ENCODE data around the gene ARID1B. TPM values are rescaled to one million over a fixed set of nuclear protein-coding genes. Genes with fewer than 3 reads are reported as not detected.

ARID1B gene
- total and polyA plus RNA-seq, 9 of the 15 experiments (the other 6 are each of a cell fraction or from before 2014, with no cell fraction given), result 12.5 to 50.5 (median 25.8) TPM

- peak; percentile 90 for TF ChIP-seq ELF1 (tag; IDR thresholded peaks at IDR 0.05)
- no peak for TF ChIP-seq ZNF354B (CRISPR knock-in tag; IDR thresholded peaks at IDR 0.05)
- peak; percentile 43; the same call in 1 of the 2 replicates for TF ChIP-seq ZNF407 (IDR thresholded peaks at IDR 0.05; ENCODE audit: low read depth)
- TF ChIP-seq MXI1 (IDR thresholded peaks at IDR 0.05; ENCODE audit: low read depth, low read length), result no peak
- TF ChIP-seq POLR2B (IDR thresholded peaks at IDR 0.05; ENCODE audit: low read depth, partially characterized antibody), result peak; percentile 61
- peak; percentile 25 to 75; a peak in 3 of 4 replicates for TF ChIP-seq MAZ (CRISPR knock-in tag; conservative IDR thresholded peaks at IDR 0.05 in 1 of 2, IDR thresholded peaks at IDR 0.05 in 1 of 2)
- TF ChIP-seq GTF3C2 (IDR thresholded peaks at IDR 0.05; ENCODE audit: borderline replicate concordance, extremely low read depth, insufficient read length), result no peak
- TF ChIP-seq RBM25 (IDR thresholded peaks at IDR 0.05; ENCODE audit: low read depth, low read length, severe bottlenecking), result no peak
- TF ChIP-seq ZNF174 (CRISPR knock-in tag; IDR thresholded peaks at IDR 0.05), result no peak
- no peak for TF ChIP-seq POLR3G (IDR thresholded peaks at IDR 0.05; ENCODE audit: extremely low read depth, insufficient read length, insufficient replicate concordance)
- peak; percentile 79 for TF ChIP-seq CXXC5 (CRISPR knock-in tag; IDR thresholded peaks at IDR 0.05)
- no peak for TF ChIP-seq ATF2 (CRISPR knock-in tag; IDR thresholded peaks at IDR 0.05)
- no peak for TF ChIP-seq BMI1 (IDR thresholded peaks at IDR 0.05; ENCODE audit: low read length)
- TF ChIP-seq BRD9 (IDR thresholded peaks at IDR 0.05; ENCODE audit: low read depth, partially characterized antibody), result no peak
- peak; percentile 93 for TF ChIP-seq ZSCAN29 (IDR thresholded peaks at IDR 0.05)
Measured at GRCh38 chr6:157221049-157221816, 444.1 kb downstream of the ARID1B start (continued).
